GM19240 (cell line): ENCODE data around the gene COQ4.
"Not testable (repeated sequence)": the region's sequence is repeated elsewhere in the genome, so short reads cannot be mapped to it uniquely, and the experiment has no call there.

Experiments
- DNase-seq: peaks from one replicate; pipeline ENCODE4 v3.0.0; 2011; ENCODE audit warnings: low spot score; ENCODE audit not compliant: insufficient read length

COQ4 gene

GRCh38 chr9:128298535-128299482, 23.8 kb upstream of the COQ4 start:
- DNase-seq, result no peak

- DNase-seq, result no peak
Observed at GRCh38 chr9:128304136-128304970, 18.3 kb upstream of the COQ4 start.

GRCh38 chr9:128304971-128305288, 17.7 kb upstream of the COQ4 start:
- DNase-seq, result no peak

- DNase-seq, result no peak
Observed at GRCh38 chr9:128309551-128309950, 13.1 kb upstream of the COQ4 start.

GRCh38 chr9:128310461-128310860, 12.2 kb upstream of the COQ4 start:
- no peak for DNase-seq

- DNase-seq, result no peak
Observed at GRCh38 chr9:128314697-128315096, 7.9 kb upstream of the COQ4 start.

- no peak for DNase-seq
Observed at GRCh38 chr9:128316421-128316820, 6.2 kb upstream of the COQ4 start.

GRCh38 chr9:128317629-128318028, 5.0 kb upstream of the COQ4 start:
- no peak for DNase-seq

- DNase-seq, result no peak
Observed at GRCh38 chr9:128321343-128321742, 1.3 kb upstream of the COQ4 start.

- no peak for DNase-seq
Observed at GRCh38 chr9:128321879-128322403, 698 bp upstream of the COQ4 start.

GRCh38 chr9:128323212-128323730, 632 bp downstream of the COQ4 start:
- DNase-seq, result no peak

- no peak for DNase-seq
Observed at GRCh38 chr9:128323791-128324190, 1.2 kb downstream of the COQ4 start.

- DNase-seq, result no peak
Observed at GRCh38 chr9:128324401-128324800, 1.8 kb downstream of the COQ4 start.

GRCh38 chr9:128325629-128326028, 3.0 kb downstream of the COQ4 start:
- DNase-seq, result no peak

GRCh38 chr9:128333451-128333869, 10.8 kb downstream of the COQ4 start:
- no peak for DNase-seq

GRCh38 chr9:128335161-128335560, 12.5 kb downstream of the COQ4 start:
- DNase-seq, result no peak

GRCh38 chr9:128335914-128336313, 13.3 kb downstream of the COQ4 start:
- no peak for DNase-seq

GRCh38 chr9:128337936-128338335, 15.3 kb downstream of the COQ4 start:
- DNase-seq, result no peak

GRCh38 chr9:128338852-128339614, 16.4 kb downstream of the COQ4 start:
- not testable (repeated sequence) for DNase-seq

GRCh38 chr9:128339761-128340690, 17.4 kb downstream of the COQ4 start, which contains the start of gene SLC27A4:
Gene SLC27A4, plus strand, starts transcription at chr9:128340527. Its CDS starts 2,606 bp downstream, at chr9:128343133.
- DNase-seq, result peak; percentile 89
